Neural cell (in vitro differentiated cells): ENCODE data around the gene SIX5. TPM values are rescaled to one million over a fixed set of nuclear protein-coding genes. Genes with fewer than 3 reads are reported as not detected.

Experiments
- H2AFZ ChIP-seq: fragments of 200-600, 300-800 bp; sonication (generic), shearing (Covaris generic); 2 replicates; pipeline ENCODE4 v1.6.0; 2014; ENCODE audit warnings: low read depth, mild to moderate bottlenecking, antibody characterized with exemption, low read length, moderate library complexity
- H3F3A ChIP-seq: fragments of 200-600 bp; shearing (Covaris generic); 2 replicates; pipeline ENCODE4 v1.6.1; 2016; ENCODE audit warnings: mild to moderate bottlenecking, moderate library complexity, mixed read lengths, antibody characterized with exemption, low read length; ENCODE audit not compliant: insufficient read depth, poor library complexity, severe bottlenecking
- H3K27ac ChIP-seq: fragments of 200-600, 300-800 bp; sonication (generic), shearing (Covaris generic); 2 replicates; pipeline ENCODE4 v1.5.1; 2014; ENCODE audit warnings: mild to moderate bottlenecking, low read length, moderate library complexity
- H3K27me3 ChIP-seq: fragments of 300-800, 200-600 bp; sonication (generic), shearing (Covaris generic); 2 replicates; pipeline ENCODE4 v1.6.0; 2014; ENCODE audit warnings: mild to moderate bottlenecking, low read depth, low read length, moderate library complexity; ENCODE audit not compliant: insufficient read depth
- H3K36me3 ChIP-seq: fragments of 300-800, 200-600 bp; sonication (generic), shearing (Covaris generic); 2 replicates; pipeline ENCODE4 v1.5.1; 2014; ENCODE audit warnings: mild to moderate bottlenecking, antibody characterized with exemption, low read length, moderate library complexity; ENCODE audit not compliant: insufficient read depth
- H3K4me2 ChIP-seq: fragments of 300-800, 200-600 bp; sonication (generic), shearing (Covaris generic); 2 replicates; pipeline ENCODE4 v1.6.0; 2014; ENCODE audit warnings: mild to moderate bottlenecking, low read length
- H3K4me3 ChIP-seq: fragments of 300-800, 200-600 bp; sonication (generic), shearing (Covaris generic); 2 replicates; pipeline ENCODE4 v1.5.1; 2014; ENCODE audit warnings: mild to moderate bottlenecking, low read length, moderate library complexity
- H3K79me2 ChIP-seq: fragments of 200-600 bp; shearing (Covaris generic); replicated peaks from 2 replicates; pipeline ENCODE4 v1.6.0; 2014; ENCODE audit warnings: mild to moderate bottlenecking, low read length, moderate library complexity; ENCODE audit not compliant: insufficient read depth
- H3K9ac ChIP-seq: fragments of 300-800, 200-600 bp; sonication (generic), shearing (Covaris generic); 2 replicates; pipeline ENCODE4 v1.6.1; 2016; ENCODE audit warnings: mild to moderate bottlenecking, low read length, mixed read lengths
- H3K9me2 ChIP-seq: fragments of 200-600 bp; shearing (Covaris generic); 2 replicates; pipeline ENCODE4 v1.6.1; 2016; ENCODE audit warnings: mild to moderate bottlenecking, low read length, mixed read lengths; ENCODE audit not compliant: insufficient read depth
- H3K9me3 ChIP-seq: fragments of 200-600, 300-800 bp; sonication (generic), shearing (Covaris generic); 2 replicates; pipeline ENCODE4 v1.6.1; 2016; ENCODE audit warnings: mild to moderate bottlenecking, mixed run types, low read length, moderate library complexity, mixed read lengths
- H4K20me1 ChIP-seq: fragments of 200-600 bp; shearing (Covaris generic); 2 replicates; pipeline ENCODE4 v1.6.1; 2016; ENCODE audit warnings: mild to moderate bottlenecking, mixed run types; ENCODE audit not compliant: insufficient read depth
- CTCF ChIP-seq: fragments of 450-650 bp; IDR thresholded peaks from 2 replicates; pipeline ENCODE4 v1.5.1; 2014; ENCODE audit warnings: antibody characterized with exemption, mild to moderate bottlenecking, moderate library complexity; ENCODE audit not compliant: poor library complexity, severe bottlenecking
- EP300 ChIP-seq: fragments of 450-650 bp; conservative IDR thresholded peaks from 2 replicates; pipeline ENCODE4 v1.6.1; 2014; ENCODE audit warnings: antibody characterized with exemption, mild to moderate bottlenecking, moderate library complexity; ENCODE audit not compliant: poor library complexity, severe bottlenecking
- EZH2 ChIP-seq: fragments of 200-600, 300-800 bp; shearing (Covaris generic), sonication (generic); IDR thresholded peaks from 2 replicates; pipeline ENCODE4 v1.6.1; 2014; ENCODE audit warnings: antibody characterized with exemption, low read length, borderline replicate concordance, mild to moderate bottlenecking; ENCODE audit not compliant: insufficient read depth, poor library complexity, severe bottlenecking
- MXI1 ChIP-seq: fragments of 450-650 bp; conservative IDR thresholded peaks from 2 replicates; pipeline ENCODE4 v1.6.1; 2014; ENCODE audit warnings: antibody characterized with exemption, mild to moderate bottlenecking; ENCODE audit not compliant: poor library complexity, severe bottlenecking
- POLR2AphosphoS5 ChIP-seq: IDR thresholded peaks from 2 replicates; pipeline ENCODE4 v1.6.1; 2012
- RAD21 ChIP-seq: fragments of 450-650 bp; conservative IDR thresholded peaks from 2 replicates; pipeline ENCODE4 v1.6.1; 2014; ENCODE audit warnings: antibody characterized with exemption, mild to moderate bottlenecking, moderate library complexity
- REST ChIP-seq: IDR thresholded peaks from 2 replicates; pipeline ENCODE4 v1.6.1; 2012; ENCODE audit warnings: borderline replicate concordance
- SMC3 ChIP-seq: fragments of 450-650 bp; conservative IDR thresholded peaks from 2 replicates; pipeline ENCODE4 v1.6.1; 2014; ENCODE audit warnings: antibody characterized with exemption, mild to moderate bottlenecking, moderate library complexity; ENCODE audit not compliant: poor library complexity
- TAF1 ChIP-seq: IDR thresholded peaks from 2 replicates; pipeline ENCODE4 v1.6.1; 2012; ENCODE audit warnings: low read depth
- polyA plus RNA-seq: library from polyadenylated mRNA; depleted of rRNA; stranded (reverse); fragments of >200 nt; gene quantifications from 2 replicates; pipeline ENCODE4 v1.2.3, GENCODE V29; 2014

SIX5 gene
- polyA plus RNA-seq, 1 donor from 2014 or later = not detected

GRCh38 chr19:45809643-45810159 lies 40.6 kb upstream of the SIX5 start:
- no peak overlapping the region for H3K4me2 ChIP-seq
- H3K27ac ChIP-seq = no peak overlapping the region
- no peak for TF ChIP-seq EP300
- TF ChIP-seq TAF1 = no peak
- no peak for TF ChIP-seq POLR2AphosphoS5
- TF ChIP-seq SMC3 = no peak
- TF ChIP-seq EZH2 = no peak
- no peak for TF ChIP-seq REST
- no peak for TF ChIP-seq CTCF
- no peak for TF ChIP-seq RAD21
- TF ChIP-seq MXI1 = no peak
- no peak overlapping the region for H3K9ac ChIP-seq
- H3K27me3 ChIP-seq = no peaks in the 10 kb centered on the region
- H4K20me1 ChIP-seq = no peaks in the 10 kb centered on the region
- no peak overlapping the region for H2AFZ ChIP-seq
- no peaks in the 10 kb centered on the region for H3K9me3 ChIP-seq
- H3K9me2 ChIP-seq = no peaks in the 10 kb centered on the region
- H3K36me3 ChIP-seq = no peaks in the 10 kb centered on the region
- H3K4me3 ChIP-seq = no peak overlapping the region
- H3F3A ChIP-seq = no peaks in the 10 kb centered on the region
- no peaks in the 10 kb centered on the region for H3K79me2 ChIP-seq

DNA sequence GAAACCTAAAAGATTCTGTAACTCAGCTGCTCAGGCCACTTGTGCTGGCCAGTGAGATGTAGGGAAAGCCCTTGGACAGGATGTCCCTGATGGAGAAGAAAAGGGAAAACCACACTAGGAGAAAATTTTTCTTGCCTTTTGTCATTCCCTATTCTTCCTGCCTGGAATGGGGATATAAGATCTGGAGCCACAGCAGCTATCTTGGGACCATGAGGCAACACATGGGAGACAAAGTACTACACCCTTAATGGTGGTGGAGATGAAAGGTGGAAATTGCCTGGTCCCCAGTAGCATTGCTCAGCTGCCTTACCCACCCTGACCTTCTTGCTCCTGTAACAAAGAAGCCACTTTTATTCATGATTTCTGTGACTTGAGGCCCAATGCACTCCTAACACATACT lies 36.7 kb upstream of the SIX5 start:
- H3F3A ChIP-seq = no peaks in the 10 kb centered on the region
- no peak overlapping the region for H3K9ac ChIP-seq
- TF ChIP-seq CTCF = no peak
- TF ChIP-seq EP300 = no peak
- TF ChIP-seq EZH2 = no peak
- no peak for TF ChIP-seq RAD21
- TF ChIP-seq POLR2AphosphoS5 = no peak
- no peak for TF ChIP-seq SMC3
- TF ChIP-seq TAF1 = no peak
- TF ChIP-seq MXI1 = no peak
- TF ChIP-seq REST = no peak
- no peak overlapping the region for H3K27ac ChIP-seq
- H3K9me3 ChIP-seq = no peaks in the 10 kb centered on the region
- H3K36me3 ChIP-seq = no peaks in the 10 kb centered on the region
- H3K4me3 ChIP-seq = no peak overlapping the region
- no peak overlapping the region for H2AFZ ChIP-seq
- H4K20me1 ChIP-seq = no peaks in the 10 kb centered on the region
- no peaks in the 10 kb centered on the region for H3K9me2 ChIP-seq
- H3K79me2 ChIP-seq = no peaks in the 10 kb centered on the region
- no peaks in the 10 kb centered on the region for H3K27me3 ChIP-seq
- no peak overlapping the region for H3K4me2 ChIP-seq
